HCT116 (cell line): ENCODE results near the gene SLC16A11.

Experiments used
- CTCF ChIP-seq, 3 experiments: fragments of 200-600 bp in 1 of 3; sonication (generic) in 1 of 3; IDR thresholded peaks in 2 of 3; conservative IDR thresholded peaks in 1 of 3; 2 replicates each; pipeline ENCODE4 v1.5.1; 2012 to 2017; ENCODE audit warnings: low read depth in 2 of 3, low read length in 2 of 3, antibody characterized with exemption in 1 of 3, borderline replicate concordance in 1 of 3, control low read depth in 1 of 3, mild to moderate bottlenecking in 1 of 3, mixed read lengths in 1 of 3, mixed run types in 1 of 3, moderate library complexity in 1 of 3; ENCODE audit not compliant: insufficient read depth in 1 of 3
- EGR1 ChIP-seq: IDR thresholded peaks from 2 replicates; pipeline ENCODE4 v1.6.1; 2012; ENCODE audit warnings: low read depth
- EZH2 ChIP-seq: fragments of 200-600 bp; sonication (generic); IDR thresholded peaks from 2 replicates; pipeline ENCODE4 v1.6.1; 2017; ENCODE audit warnings: antibody characterized with exemption, mixed run types
- EZH2phosphoT487 ChIP-seq: fragments of 200-600 bp; IDR thresholded peaks from 2 replicates; pipeline ENCODE4 v1.6.1; 2018; ENCODE audit warnings: antibody characterized with exemption, borderline replicate concordance
- POLR2A ChIP-seq: IDR thresholded peaks from 2 replicates; pipeline ENCODE4 v1.7.0; 2011; ENCODE audit warnings: borderline replicate concordance; ENCODE audit not compliant: insufficient read depth, insufficient read length; ENCODE audit errors: extremely low read depth
- POLR2AphosphoS5 ChIP-seq: IDR thresholded peaks from 2 replicates; pipeline ENCODE4 v1.6.1; 2011; ENCODE audit warnings: mild to moderate bottlenecking, low read depth, low read length, moderate library complexity
- RAD21 ChIP-seq: IDR thresholded peaks from 2 replicates; pipeline ENCODE4 v1.6.1; 2012; ENCODE audit warnings: low read depth, mild to moderate bottlenecking
- SIN3A ChIP-seq: IDR thresholded peaks from 2 replicates; pipeline ENCODE4 v1.6.1; 2012; ENCODE audit warnings: low read depth
- SP1 ChIP-seq: IDR thresholded peaks from 2 replicates; pipeline ENCODE4 v1.6.1; 2012; ENCODE audit warnings: low read depth
- ZNF274 ChIP-seq: fragments of 200-500 bp; sonication (Bioruptor generic); IDR thresholded peaks from 2 replicates; pipeline ENCODE4 v1.6.1; 2014; ENCODE audit warnings: mild to moderate bottlenecking, low read depth, low read length, inconsistent platforms
- TF ChIP-seq, protein P1 (sequence below): IDR thresholded peaks from 2 replicates; pipeline ENCODE4 v1.6.1; 2012; ENCODE audit warnings: low read depth
- TF ChIP-seq, protein P2 (sequence below): IDR thresholded peaks from 2 replicates; pipeline ENCODE4 v1.6.1; 2012

- TF ChIP-seq CTCF (IDR thresholded peaks at IDR 0.05 in 2 of 3, conservative IDR thresholded peaks at IDR 0.05 in 1 of 3; ENCODE audit: borderline replicate concordance in 1 of 3, insufficient read depth in 1 of 3, low read depth in 2 of 3, low read length in 2 of 3): peak; percentile 69 to 96 (median 92)
- no peak for TF ChIP-seq POLR2A
- TF ChIP-seq SIN3A: no peak
- TF ChIP-seq, protein P1, sequence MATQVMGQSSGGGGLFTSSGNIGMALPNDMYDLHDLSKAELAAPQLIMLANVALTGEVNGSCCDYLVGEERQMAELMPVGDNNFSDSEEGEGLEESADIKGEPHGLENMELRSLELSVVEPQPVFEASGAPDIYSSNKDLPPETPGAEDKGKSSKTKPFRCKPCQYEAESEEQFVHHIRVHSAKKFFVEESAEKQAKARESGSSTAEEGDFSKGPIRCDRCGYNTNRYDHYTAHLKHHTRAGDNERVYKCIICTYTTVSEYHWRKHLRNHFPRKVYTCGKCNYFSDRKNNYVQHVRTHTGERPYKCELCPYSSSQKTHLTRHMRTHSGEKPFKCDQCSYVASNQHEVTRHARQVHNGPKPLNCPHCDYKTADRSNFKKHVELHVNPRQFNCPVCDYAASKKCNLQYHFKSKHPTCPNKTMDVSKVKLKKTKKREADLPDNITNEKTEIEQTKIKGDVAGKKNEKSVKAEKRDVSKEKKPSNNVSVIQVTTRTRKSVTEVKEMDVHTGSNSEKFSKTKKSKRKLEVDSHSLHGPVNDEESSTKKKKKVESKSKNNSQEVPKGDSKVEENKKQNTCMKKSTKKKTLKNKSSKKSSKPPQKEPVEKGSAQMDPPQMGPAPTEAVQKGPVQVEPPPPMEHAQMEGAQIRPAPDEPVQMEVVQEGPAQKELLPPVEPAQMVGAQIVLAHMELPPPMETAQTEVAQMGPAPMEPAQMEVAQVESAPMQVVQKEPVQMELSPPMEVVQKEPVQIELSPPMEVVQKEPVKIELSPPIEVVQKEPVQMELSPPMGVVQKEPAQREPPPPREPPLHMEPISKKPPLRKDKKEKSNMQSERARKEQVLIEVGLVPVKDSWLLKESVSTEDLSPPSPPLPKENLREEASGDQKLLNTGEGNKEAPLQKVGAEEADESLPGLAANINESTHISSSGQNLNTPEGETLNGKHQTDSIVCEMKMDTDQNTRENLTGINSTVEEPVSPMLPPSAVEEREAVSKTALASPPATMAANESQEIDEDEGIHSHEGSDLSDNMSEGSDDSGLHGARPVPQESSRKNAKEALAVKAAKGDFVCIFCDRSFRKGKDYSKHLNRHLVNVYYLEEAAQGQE: no peak
- TF ChIP-seq EZH2phosphoT487: no peak
- TF ChIP-seq RAD21: peak; percentile 96
- TF ChIP-seq, protein P2, sequence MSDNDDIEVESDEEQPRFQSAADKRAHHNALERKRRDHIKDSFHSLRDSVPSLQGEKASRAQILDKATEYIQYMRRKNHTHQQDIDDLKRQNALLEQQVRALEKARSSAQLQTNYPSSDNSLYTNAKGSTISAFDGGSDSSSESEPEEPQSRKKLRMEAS: no peak
- TF ChIP-seq POLR2AphosphoS5: no peak
- TF ChIP-seq EGR1: peak; percentile 22; the same call in 1 of the 2 replicates
- no peak for TF ChIP-seq ZNF274
- no peak for TF ChIP-seq SP1
- TF ChIP-seq EZH2: no peak
Observed at GRCh38 chr17:7045492-7046126, 1.7 kb upstream of the SLC16A11 start.
